Esophagus squamous epithelium (tissue), 5 donors: Measurements from ENCODE around the gene DST. TPM values are rescaled to one million over a fixed set of nuclear protein-coding genes. Genes with fewer than 3 reads are reported as not detected.

Experiments used
- DNase-seq: peaks from one replicate; lab custom pipeline; 2025; lab: John Stamatoyannopoulos, UW
- H3K27ac ChIP-seq, 4 donors: fragments of 200-600 bp; sonication (generic); one replicate each; pipeline ENCODE4 v1.5.1; 2016 to 2019; ENCODE audit warnings: mild to moderate bottlenecking in 1 of 4
- H3K27me3 ChIP-seq, 4 donors: fragments of 200-600 bp; sonication (generic); 1 replicate in 3 of 4; 2 replicates in 1 of 4; pipeline versions ENCODE4 v1.5.1 to v1.6.0; 2017 to 2021; ENCODE audit warnings: antibody characterized with exemption in 1 of 4
- H3K36me3 ChIP-seq, 3 donors: fragments of 200-600 bp; sonication (generic); one replicate each; pipeline ENCODE4 v1.5.1; 2016 to 2019
- H3K4me1 ChIP-seq, 3 donors: fragments of 200-600 bp; sonication (generic); one replicate each; pipeline ENCODE4 v1.5.1; 2017 to 2019
- H3K4me3 ChIP-seq, 4 donors: fragments of 200-600 bp; sonication (generic); 1 replicate in 3 of 4; 2 replicates in 1 of 4; pipeline ENCODE4 v1.5.1; 2016 to 2019; ENCODE audit warnings: mild to moderate bottlenecking in 2 of 4, moderate library complexity in 1 of 4
- H3K9me3 ChIP-seq, 3 donors: fragments of 200-600 bp; sonication (generic); one replicate each; pipeline ENCODE4 v1.5.1; 2016 to 2019
- CTCF ChIP-seq, 6 experiments: fragments of 450-650 bp in 4 of 6; fragments of 200-600 bp in 2 of 6; sonication (generic) in 2 of 6; IDR thresholded peaks; one replicate each; pipeline ENCODE4 v1.5.1; 2016 to 2019; ENCODE audit warnings: antibody characterized with exemption in 6 of 6, mild to moderate bottlenecking in 4 of 6, moderate library complexity in 4 of 6
- POLR2A ChIP-seq, 4 donors: fragments of 450-650 bp; IDR thresholded peaks; one replicate each; pipeline ENCODE4 v1.6.1; 2017; ENCODE audit warnings: antibody characterized with exemption in 4 of 4, mild to moderate bottlenecking in 4 of 4, moderate library complexity in 3 of 4
- WGBS, 2 donors: methylation state at CpG; one replicate each; pipeline ENCODE4 v1.1.5; 2018; 5-methylcytosine and 5-hydroxymethylcytosine counted together
- intact Hi-C: fragments of 100-400 bp; cut with DNase I; formaldehyde crosslinking; loops from one replicate; pipeline ENCODE4 v1.15.0; 2022
- total RNA-seq, 4 donors: library from RNA; depleted of rRNA; stranded (reverse); fragments of >200 nt; gene quantifications; one replicate each; pipeline ENCODE4 v1.1.0, GENCODE V29; 2016
- donor health status: DM: yes; HTN: yes; CAD: no.

DST gene
- total RNA-seq, 4 donors from 2014 or later: 134 to 468 (median 175) TPM

DNA sequence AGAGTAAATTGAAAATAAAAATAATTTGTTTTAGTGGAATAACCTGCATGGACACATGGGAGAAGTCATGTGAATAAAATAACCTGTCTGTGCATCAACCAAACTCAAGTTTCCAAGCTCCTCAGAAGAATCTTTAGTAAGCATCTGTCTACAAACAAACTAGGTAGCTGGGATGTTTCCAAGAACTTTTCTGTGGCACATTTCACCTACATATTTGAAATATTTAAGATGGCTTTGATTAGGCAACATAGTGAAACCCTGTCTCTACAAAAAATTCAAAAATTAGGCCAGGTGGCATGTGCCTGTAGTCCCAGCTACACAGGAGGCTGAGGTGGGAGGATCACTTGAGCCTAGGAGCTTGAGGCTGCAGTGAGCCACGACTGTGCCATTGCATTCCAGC, 168.2 kb downstream of the DST start:
- 8 to 25% methylated on average over 1 of the region's 1 CpG for WGBS, 2 donors
- peaks cover 0 to 97% (median 4%) of the 10 kb centered on the region in 3 donors for H3K36me3 ChIP-seq

DNA sequence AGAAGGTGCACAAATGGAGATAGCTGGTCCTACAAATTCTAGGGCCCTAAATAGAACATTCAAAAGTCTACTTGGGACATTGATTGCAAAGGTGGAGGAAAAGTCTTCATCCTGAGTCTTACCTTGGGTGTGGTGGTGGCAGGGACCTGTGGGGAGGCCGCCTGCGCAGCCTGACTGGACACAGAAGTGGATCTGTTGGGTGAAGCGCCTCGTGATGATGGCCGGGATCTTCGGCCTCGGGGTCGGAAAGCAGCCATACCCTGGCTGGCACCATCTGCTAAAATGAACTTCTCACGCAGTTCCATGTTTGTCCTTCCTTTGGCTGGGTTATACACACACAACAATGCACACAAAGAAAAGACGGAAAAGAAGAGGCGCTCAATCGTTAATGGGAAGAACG, 179.2 kb downstream of the DST start:
- Histone ChIP-seq H3K4me3 (no peak overlapping the region), H3K27ac (no peak overlapping the region), H3K4me1 (no peaks in the 10 kb centered on the region), H3K9me3 (no peaks in the 10 kb centered on the region), H3K36me3 (peaks cover 0 to 89% (median 8%) of the 10 kb centered on the region in 3 donors), H3K27me3 (no peaks in the 10 kb centered on the region)
- intact Hi-C loops: no loop called here
- TF ChIP-seq POLR2A (IDR thresholded peaks at IDR 0.05): no peak
- no peak for TF ChIP-seq CTCF (IDR thresholded peaks at IDR 0.05)
- DNase-seq: no peak
- WGBS, 2 donors: 87 to 91% methylated on average over 10 to 12 of the region's 13 CpGs

More for the DNA sequence above, 168.2 kb downstream of the DST start:
- H3K4me1 ChIP-seq: peaks cover 0 to 12% (median 0%) of the 10 kb centered on the region in 3 donors
- no peak overlapping the region for H3K27ac ChIP-seq
- no peaks in the 10 kb centered on the region for H3K27me3 ChIP-seq
- DNase-seq: no peak
- peaks cover 0 to 3% (median 0%) of the 10 kb centered on the region in 3 donors for H3K9me3 ChIP-seq
- TF ChIP-seq CTCF (IDR thresholded peaks at IDR 0.05): no peak
- TF ChIP-seq POLR2A (IDR thresholded peaks at IDR 0.05): no peak
- intact Hi-C loops: no loop called here
- H3K4me3 ChIP-seq: no peak overlapping the region

DNA sequence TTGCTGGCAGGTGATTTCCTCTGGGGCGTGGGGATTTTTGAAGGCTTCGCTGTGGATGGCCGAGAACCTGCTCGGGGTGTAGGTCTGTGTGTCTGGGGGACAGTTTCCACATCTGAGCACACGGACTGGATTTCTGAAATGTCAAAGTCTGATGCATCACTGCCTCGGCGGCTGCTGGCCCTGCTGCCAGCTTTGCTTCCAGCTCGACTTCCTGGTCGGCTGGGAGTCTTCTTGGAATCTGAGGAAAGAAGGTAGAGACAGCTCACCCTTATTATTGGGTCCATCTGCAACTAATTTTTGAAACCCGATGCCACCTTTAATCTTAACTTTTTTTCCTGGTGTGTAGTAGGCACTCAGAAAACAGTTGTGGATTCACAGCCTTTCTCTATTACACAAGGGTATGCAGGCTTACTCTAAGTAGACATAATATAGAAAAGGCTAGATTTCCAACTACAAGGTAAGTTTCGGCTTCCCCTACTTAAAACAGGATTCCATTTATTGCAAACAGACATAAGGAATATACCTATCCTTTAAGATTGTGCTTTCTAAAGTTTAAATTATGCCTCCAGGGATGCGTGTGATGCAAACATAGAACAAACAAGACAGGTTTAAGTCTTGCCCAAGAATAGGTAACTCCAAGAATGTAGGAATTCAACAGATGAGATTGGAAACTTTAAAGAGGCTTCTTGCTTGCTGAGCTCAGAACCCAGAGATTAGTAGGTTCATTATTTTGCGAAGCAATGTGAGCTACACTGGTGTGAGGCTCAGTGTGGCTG, 183.5 kb downstream of the DST start:
- Histone ChIP-seq H3K27me3 (no peaks in the 10 kb centered on the region), H3K36me3 (peaks cover 0 to 83% (median 10%) of the 10 kb centered on the region in 3 donors), H3K4me3 (no peak overlapping the region), H3K9me3 (no peaks in the 10 kb centered on the region), H3K27ac (no peak overlapping the region), H3K4me1 (no peaks in the 10 kb centered on the region)
- no peak for DNase-seq
- 79 to 84% methylated on average over 13 of the region's 13 CpGs for WGBS, 2 donors
- TF ChIP-seq CTCF (IDR thresholded peaks at IDR 0.05) (no peak), POLR2A (IDR thresholded peaks at IDR 0.05) (no peak)
- intact Hi-C loops: no loop called here

GRCh38 chr6:56458324-56458884, 184.3 kb downstream of the DST start:
- WGBS, 2 donors: 71 to 77% methylated on average over 5 of the region's 5 CpGs

More at GRCh38 chr6:56458324-56458884, 184.3 kb downstream of the DST start:
- H3K4me3 ChIP-seq: no peak overlapping the region
- peaks cover 0 to 75% (median 10%) of the 10 kb centered on the region in 3 donors for H3K36me3 ChIP-seq
- H3K4me1 ChIP-seq: no peaks in the 10 kb centered on the region
- H3K27ac ChIP-seq: no peak overlapping the region
- TF ChIP-seq CTCF (IDR thresholded peaks at IDR 0.05) (no peak), POLR2A (IDR thresholded peaks at IDR 0.05) (no peak)
- H3K27me3 ChIP-seq: no peaks in the 10 kb centered on the region
- intact Hi-C loops: no loop called here
- no peak for DNase-seq
- no peaks in the 10 kb centered on the region for H3K9me3 ChIP-seq
